Spleen (tissue), 11 donors: Measurements from ENCODE around the gene YRDC. TPM values are rescaled to one million over a fixed set of nuclear protein-coding genes. Genes with fewer than 3 reads are reported as not detected.

Source experiments
- DNase-seq: peaks from one replicate; pipeline ENCODE4 v3.0.0-alpha.2; 2020
- H3K27ac ChIP-seq, 8 donors: fragments of 200-600 bp; sonication (generic) in 7 of 8; 1 replicate in 4 of 8; 2 replicates in 4 of 8; pipeline versions ENCODE4 v1.5.0 to v1.8.0; 2016 to 2021; ENCODE audit warnings: inconsistent platforms in 4 of 8, mild to moderate bottlenecking in 4 of 8, moderate library complexity in 1 of 8
- H3K27me3 ChIP-seq, 7 donors: fragments of 200-600 bp; sonication (generic) in 6 of 7; replicated peaks in 1 of 7; 1 replicate in 4 of 7; 2 replicates in 3 of 7; pipeline versions ENCODE4 v1.5.0 to v1.8.0; 2016 to 2021; ENCODE audit warnings: inconsistent platforms in 3 of 7, mild to moderate bottlenecking in 1 of 7
- H3K36me3 ChIP-seq, 6 donors: fragments of 200-600 bp; sonication (generic) in 5 of 6; 1 replicate in 4 of 6; 2 replicates in 2 of 6; pipeline versions ENCODE4 v1.5.0 to v1.8.0; 2016 to 2021; ENCODE audit warnings: inconsistent platforms in 2 of 6
- H3K4me1 ChIP-seq, 6 donors: fragments of 200-600 bp; sonication (generic) in 5 of 6; 1 replicate in 3 of 6; 2 replicates in 3 of 6; pipeline versions ENCODE4 v1.5.0 to v1.8.0; 2016 to 2021; ENCODE audit warnings: inconsistent platforms in 3 of 6
- H3K4me3 ChIP-seq, 8 donors: fragments of 200-600 bp; sonication (generic) in 7 of 8; 1 replicate in 4 of 8; 2 replicates in 4 of 8; pipeline versions ENCODE4 v1.5.0 to v1.8.0; 2016 to 2021; ENCODE audit warnings: inconsistent platforms in 4 of 8, mild to moderate bottlenecking in 4 of 8, moderate library complexity in 2 of 8
- H3K9me3 ChIP-seq, 8 donors: fragments of 200-600 bp; sonication (generic) in 7 of 8; 1 replicate in 4 of 8; 2 replicates in 4 of 8; pipeline versions ENCODE4 v1.5.0 to v1.8.0; 2016 to 2021; ENCODE audit warnings: inconsistent platforms in 4 of 8
- CTCF ChIP-seq, 11 experiments: fragments of 200-600 bp in 7 of 11; fragments of 450-650 bp in 4 of 11; sonication (generic) in 4 of 11; IDR thresholded peaks in 8 of 11; conservative IDR thresholded peaks in 3 of 11; 1 replicate in 7 of 11; 2 replicates in 4 of 11; pipeline versions ENCODE4 v1.4.0 to v1.8.0; 2016 to 2021; ENCODE audit warnings: antibody characterized with exemption in 11 of 11, inconsistent platforms in 4 of 11, mild to moderate bottlenecking in 1 of 11
- POLR2A ChIP-seq, 3 donors: fragments of 450-650 bp; IDR thresholded peaks; one replicate each; pipeline ENCODE4 v1.5.1; 2017; ENCODE audit warnings: antibody characterized with exemption in 3 of 3, mild to moderate bottlenecking in 1 of 3
- POLR2AphosphoS5 ChIP-seq, 3 donors: sonication (generic); formaldehyde crosslinking; IDR thresholded peaks; one replicate each; pipeline ENCODE4 v1.5.1; 2017; ENCODE audit warnings: antibody characterized with exemption in 3 of 3
- WGBS, 5 donors: extraction: QIAGEN DNeasy Blood & Tissue Kit in 3 of 5; methylation state at CpG; one replicate each; pipeline versions ENCODE4 v1.1.5 to v1.1.7; 2013 to 2018; 5-methylcytosine and 5-hydroxymethylcytosine counted together
- intact Hi-C: fragments of 100-400 bp; cut with DNase I; formaldehyde crosslinking; loops from one replicate; pipeline ENCODE4 v1.15.0; 2023; ENCODE audit warnings: low total_unique reads
- polyA plus RNA-seq, 3 donors: library from polyadenylated mRNA; stranded (reverse); fragments of 200-250 nt; gene quantifications; one replicate each; pipeline ENCODE4 v1.2.1, GENCODE V29; 2013
- total RNA-seq, 7 donors: library from RNA; depleted of rRNA in 3 of 7; stranded (reverse); fragments of >200 nt in 3 of 7; fragmentation: NEBNext Ultra II Directional in 4 of 7; extraction: Animal tissue kit (Norgen Biotek cat#: 25700) in 4 of 7; gene quantifications; one replicate each; pipeline versions ENCODE4 v1.1.0 to v1.2.1, GENCODE V29; 2016 to 2021
- donor health status: healthy with polysubstance abuse.
- donor health status: DM: no; HTN: no; CAD: no; lungs with moderate emphysema.
- donor health status: DM: no; HTN: no; CAD: no.
- donor health status: Bipolar disorder and iron deficiency.
- donor health status: healthy.
- donor health status: DM: no; HTN: no; CAD: no.
- donor health status: DM: yes; HTN: yes; CAD: no.

Gene YRDC
- total and polyA plus RNA-seq, 10 donors = 7.5 to 13.4 (median 10.6) TPM

- no peak for TF ChIP-seq POLR2AphosphoS5 (IDR thresholded peaks at IDR 0.05)
- no peak for TF ChIP-seq CTCF (IDR thresholded peaks at IDR 0.05 in 8 of 11, conservative IDR thresholded peaks at IDR 0.05 in 3 of 11)
- TF ChIP-seq POLR2A (IDR thresholded peaks at IDR 0.05) = no peak
- 96 to 98% (median 97%) methylated on average over 2 of the region's 2 CpGs for WGBS, 5 donors
- H3K4me3 ChIP-seq = no peak overlapping the region
- no peaks in the 10 kb centered on the region for H3K9me3 ChIP-seq
- H3K27me3 ChIP-seq = no peaks in the 10 kb centered on the region
- H3K4me1 ChIP-seq = no peaks in the 10 kb centered on the region
- no peak overlapping the region for H3K27ac ChIP-seq
- H3K36me3 ChIP-seq = peaks cover 8 to 100% (median 85%) of the 10 kb centered on the region in 6 donors
- DNase-seq = no peak
- intact Hi-C loops = no loop called here
Observed at GRCh38 chr1:37831809-37832208, 23.8 kb upstream of the YRDC start.

GRCh38 chr1:37831109-37831508 is 23.1 kb upstream of the YRDC start:
- H3K9me3 ChIP-seq = no peaks in the 10 kb centered on the region
- peaks cover 8 to 100% (median 84%) of the 10 kb centered on the region in 6 donors for H3K36me3 ChIP-seq

GRCh38 chr1:37828410-37829074 is 20.5 kb upstream of the YRDC start:
- no peak for DNase-seq
- H3K36me3 ChIP-seq = peaks cover 6 to 98% (median 65%) of the 10 kb centered on the region in 6 donors
- H3K27ac ChIP-seq = no peak overlapping the region
- H3K4me3 ChIP-seq = no peak overlapping the region
- 94 to 99% (median 96%) methylated on average over 12 of the region's 12 CpGs for WGBS, 5 donors
- intact Hi-C loops = no loop called here
- TF ChIP-seq POLR2AphosphoS5 (IDR thresholded peaks at IDR 0.05) (no peak), POLR2A (IDR thresholded peaks at IDR 0.05) (no peak), CTCF (IDR thresholded peaks at IDR 0.05 in 8 of 11, conservative IDR thresholded peaks at IDR 0.05 in 3 of 11) (no peak)
- no peaks in the 10 kb centered on the region for H3K9me3 ChIP-seq
- H3K4me1 ChIP-seq = peaks cover 0 to 20% (median 1%) of the 10 kb centered on the region in 6 donors
- no peaks in the 10 kb centered on the region for H3K27me3 ChIP-seq

More at GRCh38 chr1:37831109-37831508, 23.1 kb upstream of the YRDC start:
- Histone ChIP-seq H3K4me3 (no peak overlapping the region), H3K27me3 (no peaks in the 10 kb centered on the region), H3K4me1 (peaks cover 0 to 4% (median 0%) of the 10 kb centered on the region in 6 donors), H3K27ac (no peak overlapping the region)
- intact Hi-C loops = no loop called here
- DNase-seq = no peak
- TF ChIP-seq POLR2AphosphoS5 (IDR thresholded peaks at IDR 0.05) = no peak
- no peak for TF ChIP-seq POLR2A (IDR thresholded peaks at IDR 0.05)
- TF ChIP-seq CTCF (IDR thresholded peaks at IDR 0.05 in 8 of 11, conservative IDR thresholded peaks at IDR 0.05 in 3 of 11) = no peak
- 95 to 96% (median 95%) methylated on average over 4 of the region's 4 CpGs for WGBS, 5 donors

GRCh38 chr1:37825506-37825905 is 17.5 kb upstream of the YRDC start:
- intact Hi-C loops = no loop called here
- DNase-seq = no peak
- H3K4me3 ChIP-seq = no peak overlapping the region
- H3K9me3 ChIP-seq = no peaks in the 10 kb centered on the region
- 24 to 39% (median 30%) methylated on average over 2 of the region's 2 CpGs for WGBS, 5 donors
- peaks cover 0 to 21% (median 1%) of the 10 kb centered on the region in 6 donors for H3K4me1 ChIP-seq
- peaks cover 0 to 98% (median 64%) of the 10 kb centered on the region in 6 donors for H3K36me3 ChIP-seq
- peak overlapping the region in 3 of 8 donors; percentile 60 to 69 (median 63) for H3K27ac ChIP-seq
- H3K27me3 ChIP-seq = no peaks in the 10 kb centered on the region
- no peak for TF ChIP-seq POLR2A (IDR thresholded peaks at IDR 0.05)
- no peak for TF ChIP-seq CTCF (IDR thresholded peaks at IDR 0.05 in 8 of 11, conservative IDR thresholded peaks at IDR 0.05 in 3 of 11)
- TF ChIP-seq POLR2AphosphoS5 (IDR thresholded peaks at IDR 0.05) = no peak
